ENCODE results near the gene ZSCAN5C.
A peak's percentile ranks its signal among the peaks of the same experiment; 100 is the strongest.
"Not testable (repeated sequence)": the region's sequence is repeated elsewhere in the genome, so short reads cannot be mapped to it uniquely, and the experiment has no call there.

The ZSCAN5C gene

GRCh38 chr19:56193981-56194640 lies 8.0 kb upstream of the ZSCAN5C start:
- no peak for DNase-seq (ENCODE audit: low read depth in 2 of 2)

- not testable (repeated sequence) for DNase-seq (ENCODE audit: low read depth in 2 of 2)
These were observed 4.4 kb upstream of the ZSCAN5C start, which contains the start of gene ZSCAN5B for GRCh38 chr19:56197646-56198045. TSS of gene ZSCAN5B (minus strand) at chr19:56197783. CDS start at chr19:56193052, 4,731 bp downstream.

GRCh38 chr19:56199687-56200086 lies 2.4 kb upstream of the ZSCAN5C start:
- DNase-seq (ENCODE audit: low read depth in 2 of 2): no peak

GRCh38 chr19:56207581-56207980 lies 5.5 kb downstream of the ZSCAN5C start:
- not testable (repeated sequence) for DNase-seq (ENCODE audit: low read depth in 2 of 2)

- no peak for DNase-seq (ENCODE audit: low read depth in 2 of 2)
These were observed 7.0 kb downstream of the ZSCAN5C start for GRCh38 chr19:56209091-56209490.

- not testable (repeated sequence) for DNase-seq (ENCODE audit: low read depth in 2 of 2)
These were observed 8.0 kb downstream of the ZSCAN5C start for GRCh38 chr19:56210036-56210435.

- DNase-seq (ENCODE audit: low read depth in 2 of 2): no peak
These were observed 9.6 kb downstream of the ZSCAN5C start for GRCh38 chr19:56211718-56212117.

- DNase-seq (ENCODE audit: low read depth in 2 of 2): no peak
These were observed 15.2 kb downstream of the ZSCAN5C start for GRCh38 chr19:56217039-56217949.

- no peak for DNase-seq (ENCODE audit: low read depth in 2 of 2)
These were observed 16.9 kb downstream of the ZSCAN5C start for GRCh38 chr19:56218961-56219360.

- DNase-seq (ENCODE audit: low read depth in 2 of 2): not testable (repeated sequence)
These were observed 19.4 kb downstream of the ZSCAN5C start for GRCh38 chr19:56221442-56221841.

- DNase-seq (ENCODE audit: low read depth in 2 of 2): no peak
These were observed 19.8 kb downstream of the ZSCAN5C start for GRCh38 chr19:56221851-56222250.

- no peak for DNase-seq (ENCODE audit: low read depth in 2 of 2)
These were observed 20.8 kb downstream of the ZSCAN5C start for GRCh38 chr19:56222901-56223300.

- DNase-seq (ENCODE audit: low read depth in 2 of 2): no peak
These were observed 21.4 kb downstream of the ZSCAN5C start for GRCh38 chr19:56223481-56223880.

- DNase-seq (ENCODE audit: low read depth in 2 of 2): no peak
These were observed 43.2 kb downstream of the ZSCAN5C start for GRCh38 chr19:56245121-56245740.

GRCh38 chr19:56245764-56246163 lies 43.7 kb downstream of the ZSCAN5C start:
- not testable (repeated sequence) for DNase-seq (ENCODE audit: low read depth in 2 of 2)

GRCh38 chr19:56248736-56249338 lies 46.8 kb downstream of the ZSCAN5C start:
- not testable (repeated sequence) for DNase-seq (ENCODE audit: low read depth in 2 of 2)

- peak; percentile 20 to 34 for DNase-seq (ENCODE audit: low read depth in 2 of 2)
These were observed 50.8 kb downstream of the ZSCAN5C start for GRCh38 chr19:56252699-56253422.

- no peak for DNase-seq (ENCODE audit: low read depth in 2 of 2)
These were observed 51.7 kb downstream of the ZSCAN5C start for GRCh38 chr19:56253737-56254136.

- no peak for DNase-seq (ENCODE audit: low read depth in 2 of 2)
These were observed 56.2 kb downstream of the ZSCAN5C start for GRCh38 chr19:56258272-56258671.

Data from stimulated activated CD8-positive, alpha-beta memory T cell treated with anti-CD3 and anti-CD28 coated beads, Interleukin-2, amount 100 ng/mL, for 1 hour (primary cell).